Raji (cell line): Measurements from ENCODE around the gene TINAG.

Source experiments
- POLR2A ChIP-seq: IDR thresholded peaks from 2 replicates; pipeline ENCODE4 v1.6.1; 2011; ENCODE audit warnings: low read depth, low read length, control low read depth; ENCODE audit not compliant: insufficient read depth

TINAG gene

DNA sequence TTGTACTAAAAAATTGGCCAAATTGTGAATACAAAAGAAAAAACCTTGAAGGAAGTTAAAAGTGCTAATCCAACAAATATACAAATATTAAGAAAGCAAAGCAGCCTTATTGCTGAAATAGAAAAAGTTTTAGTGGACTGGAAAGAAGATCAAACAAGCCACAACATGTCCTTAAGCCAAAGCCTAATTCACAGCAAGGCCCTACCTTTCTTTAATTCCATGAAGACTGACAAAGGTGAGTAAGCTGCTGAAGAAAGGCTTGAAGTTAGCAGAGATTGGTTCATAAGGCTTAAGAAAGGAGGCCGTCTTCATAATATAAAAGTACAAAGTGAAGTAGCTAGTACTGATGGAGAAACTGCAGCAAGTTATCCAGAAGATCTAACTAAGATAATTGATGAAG lies 53.5 kb downstream of the TINAG start:
- TF ChIP-seq POLR2A = no peak

DNA sequence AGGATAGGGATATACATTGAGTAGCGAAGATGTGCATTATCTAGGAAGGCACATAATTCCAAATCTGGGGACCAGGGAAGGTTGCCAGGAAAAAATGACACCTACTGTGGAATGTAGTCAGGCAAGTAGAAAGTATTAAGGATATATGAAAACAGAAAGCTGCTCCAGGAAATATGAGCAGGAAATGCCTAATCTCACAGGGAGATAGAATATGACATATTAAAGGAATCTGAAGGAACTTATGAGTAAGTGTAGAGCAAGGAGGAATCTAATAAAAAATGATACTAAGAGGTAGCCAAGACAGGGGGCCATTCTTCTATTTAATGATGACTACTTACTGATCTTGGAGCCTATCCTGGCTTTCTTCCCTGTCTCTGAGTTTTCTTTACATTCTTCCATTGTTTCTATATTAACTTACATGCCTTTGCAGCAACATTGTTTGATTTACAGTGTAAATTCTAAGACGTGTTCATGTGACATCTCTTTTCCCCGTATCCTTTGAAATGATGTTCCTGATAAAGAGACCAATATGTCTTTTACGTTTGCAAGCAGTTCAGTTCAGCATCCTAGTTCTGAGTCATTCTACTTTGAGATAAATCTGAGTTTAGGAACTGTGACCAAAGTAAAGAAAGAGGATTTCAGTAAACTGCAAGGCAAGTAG lies 58.6 kb downstream of the TINAG start:
- no peak for TF ChIP-seq POLR2A

DNA sequence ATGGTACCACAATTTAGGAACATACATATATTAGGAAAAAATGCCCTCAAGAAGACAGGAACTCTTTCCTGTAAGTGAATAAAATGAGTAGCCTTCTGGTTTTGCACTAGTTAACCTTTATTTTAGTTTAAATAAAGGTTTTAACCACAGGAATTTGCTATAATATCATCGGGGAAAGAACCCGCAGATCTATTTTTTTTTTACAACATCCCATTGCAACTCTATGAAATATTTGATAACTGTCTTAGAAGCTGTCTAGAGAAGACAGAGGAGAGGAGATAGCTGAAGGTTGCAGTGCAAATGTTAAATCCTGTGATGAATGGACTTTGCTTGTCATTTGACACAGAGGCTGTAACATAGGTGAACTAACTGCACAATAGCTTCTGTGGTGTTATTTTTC lies 69.5 kb downstream of the TINAG start:
- TF ChIP-seq POLR2A = no peak

DNA sequence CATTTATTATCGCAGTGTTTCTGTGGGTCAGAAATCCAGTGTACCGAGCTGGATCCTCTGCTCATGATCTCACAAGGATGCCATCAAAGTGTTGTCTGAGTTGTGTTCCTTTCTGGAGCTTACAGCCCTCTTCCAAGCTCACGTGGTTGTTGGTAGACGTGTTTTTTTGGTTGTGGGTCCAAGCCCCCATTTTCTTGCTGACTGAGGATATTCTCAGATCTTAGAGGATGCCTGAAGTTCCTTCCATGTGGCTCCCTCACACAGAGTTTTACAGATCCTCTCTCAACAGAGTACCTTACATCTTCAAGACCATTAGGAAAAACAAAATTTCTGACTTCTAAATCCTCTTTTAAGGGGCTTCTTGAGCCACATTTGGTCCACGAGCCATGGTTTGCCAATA lies 78.1 kb downstream of the TINAG start:
- no peak for TF ChIP-seq POLR2A

DNA sequence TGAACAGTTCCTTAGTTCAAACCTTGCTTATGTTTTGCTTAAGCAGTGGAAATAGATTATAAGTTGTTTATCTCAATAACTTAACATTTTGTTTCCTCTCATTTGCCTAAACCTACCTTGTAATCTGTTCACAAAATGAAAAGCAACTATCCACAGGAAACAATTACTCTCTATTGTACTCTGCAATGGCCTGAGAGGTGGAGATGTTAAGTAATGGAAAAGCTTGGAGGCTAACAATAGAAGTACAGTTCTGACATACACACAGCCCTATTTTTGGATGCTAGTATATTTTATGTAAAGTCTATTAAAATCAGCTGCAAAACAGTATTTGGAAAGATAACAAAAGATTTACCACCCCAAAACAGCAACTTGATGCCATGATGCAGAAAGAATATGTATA lies 82.1 kb downstream of the TINAG start:
- no peak for TF ChIP-seq POLR2A

DNA sequence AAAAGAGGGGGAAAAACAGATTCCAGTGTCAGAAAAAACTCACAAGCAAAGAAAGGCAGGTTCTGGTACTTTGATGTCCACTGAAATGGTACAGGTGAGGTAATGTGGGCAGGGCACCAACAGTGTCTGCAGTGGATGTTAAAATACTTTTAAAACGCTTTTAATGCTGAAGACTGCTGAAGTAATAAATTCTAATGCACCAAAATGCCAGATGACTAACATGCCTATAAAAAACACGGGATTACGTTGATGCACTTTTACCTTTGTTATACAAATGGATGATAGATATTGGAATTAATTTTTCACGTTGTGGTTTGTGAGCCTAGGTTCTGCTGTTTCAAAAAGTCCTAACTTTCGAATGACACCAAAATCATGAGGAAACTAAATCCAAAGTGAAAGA lies 83.3 kb downstream of the TINAG start:
- no peak for TF ChIP-seq POLR2A

DNA sequence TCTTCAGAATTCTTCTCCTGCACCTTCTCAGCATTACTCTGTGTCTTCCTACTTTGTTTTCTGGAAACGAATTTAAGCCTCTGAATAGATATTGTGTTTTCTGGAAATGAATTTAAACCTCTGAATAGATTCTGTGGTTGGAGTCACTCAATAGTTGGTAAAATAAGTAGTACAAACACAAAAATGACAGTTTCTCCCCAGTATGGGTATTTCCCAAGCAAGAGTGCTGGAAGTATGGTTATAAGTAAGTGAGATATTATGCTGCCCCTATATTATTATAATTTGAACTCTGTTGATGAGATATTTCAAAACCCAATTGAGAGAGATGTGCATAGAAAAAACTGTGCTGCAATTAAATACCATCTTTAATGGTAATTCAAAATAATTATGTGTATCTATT lies 94.9 kb downstream of the TINAG start:
- TF ChIP-seq POLR2A = no peak

DNA sequence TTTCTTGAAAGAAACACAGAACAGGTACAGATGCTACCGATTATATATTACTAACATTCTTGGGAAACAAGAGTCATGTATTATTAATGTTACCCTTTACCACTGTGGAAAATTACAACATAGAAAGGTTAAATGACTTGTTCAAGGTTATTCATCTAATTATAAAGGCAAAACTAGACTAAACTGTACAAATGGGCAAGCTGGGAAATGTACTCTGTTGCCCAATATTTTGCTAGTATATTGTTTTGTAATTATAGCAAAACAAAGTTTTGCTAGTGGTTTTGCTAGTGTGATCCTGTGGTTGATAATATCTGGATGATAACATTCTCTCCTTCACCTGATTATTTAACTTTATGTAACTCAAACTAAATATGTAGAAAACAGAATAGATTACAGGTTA lies 96.5 kb downstream of the TINAG start:
- TF ChIP-seq POLR2A = no peak

DNA sequence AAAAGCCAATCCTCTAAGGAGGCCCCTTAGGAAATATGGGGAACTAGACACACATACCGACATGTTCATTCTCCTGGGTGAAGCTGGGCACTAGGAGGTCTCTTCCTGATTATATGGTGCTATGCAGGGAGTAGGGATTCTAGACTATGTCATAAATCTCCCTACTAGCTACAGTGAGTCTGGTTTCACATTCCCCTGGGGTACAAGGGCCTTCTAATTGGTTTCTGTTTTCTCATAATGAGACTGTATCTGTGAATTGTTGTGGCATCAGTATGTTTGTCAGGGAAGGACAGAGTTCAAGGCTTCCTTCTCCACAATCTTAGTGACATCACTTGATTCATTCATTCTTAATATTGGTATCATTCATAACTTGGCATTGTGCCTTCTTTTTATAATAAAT lies 103.5 kb downstream of the TINAG start:
- TF ChIP-seq POLR2A = no peak

DNA sequence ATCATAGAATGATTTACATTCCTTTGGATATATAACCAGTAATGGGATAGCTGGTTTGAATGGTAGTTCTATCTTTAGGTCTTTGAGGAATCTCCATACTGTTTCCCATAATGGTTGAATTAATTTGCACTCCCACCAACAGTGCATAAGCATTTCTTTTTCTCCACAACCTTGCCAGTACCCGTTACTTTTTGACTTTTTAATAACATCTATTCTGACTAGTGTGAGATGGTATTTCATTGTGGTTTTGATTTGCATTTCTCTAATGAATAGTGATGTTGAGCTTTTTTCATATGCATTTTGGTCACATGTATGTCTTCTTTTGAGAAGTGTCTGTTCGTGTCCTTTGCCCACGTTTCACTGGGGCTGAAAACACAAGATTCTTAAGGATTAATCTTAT lies 107.3 kb downstream of the TINAG start:
- no peak for TF ChIP-seq POLR2A

DNA sequence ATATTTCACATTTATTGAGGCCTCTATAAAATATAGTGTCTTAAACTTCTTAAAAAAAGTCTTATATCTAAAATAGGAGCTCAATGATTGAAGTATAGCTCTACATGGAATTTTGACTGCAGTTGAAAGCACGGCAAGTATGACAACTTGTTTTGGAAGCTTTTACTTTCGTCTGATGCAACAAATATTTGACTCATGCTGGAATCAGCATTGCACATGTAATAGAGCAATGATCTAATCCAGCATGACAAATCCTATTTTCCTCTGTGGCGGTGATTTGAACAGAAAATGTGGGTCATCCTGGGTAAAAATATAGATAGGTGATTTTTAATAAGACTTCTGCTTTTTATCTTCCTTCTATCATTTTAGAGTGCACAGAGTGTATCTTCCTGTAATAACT lies 111.6 kb downstream of the TINAG start:
- no peak for TF ChIP-seq POLR2A

DNA sequence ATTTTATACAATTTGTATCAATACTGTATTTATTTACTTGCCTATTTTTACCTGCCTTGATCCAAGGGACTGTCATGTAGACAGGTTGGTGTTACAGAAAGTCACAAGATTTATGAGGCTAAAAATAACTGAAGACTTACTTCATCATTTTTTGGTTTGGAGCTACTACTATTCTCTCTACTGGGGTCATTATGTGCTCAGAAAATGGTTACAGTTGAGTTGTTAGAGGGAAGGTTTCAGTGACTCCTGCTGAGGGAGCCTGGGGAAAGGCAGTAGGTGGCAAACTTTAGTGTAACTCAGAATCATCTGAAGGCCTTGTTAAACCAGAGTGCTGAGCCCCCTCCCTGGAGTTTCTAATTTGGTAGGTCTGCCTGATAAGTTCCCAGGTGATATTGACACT lies 118.8 kb downstream of the TINAG start:
- TF ChIP-seq POLR2A = no peak

DNA sequence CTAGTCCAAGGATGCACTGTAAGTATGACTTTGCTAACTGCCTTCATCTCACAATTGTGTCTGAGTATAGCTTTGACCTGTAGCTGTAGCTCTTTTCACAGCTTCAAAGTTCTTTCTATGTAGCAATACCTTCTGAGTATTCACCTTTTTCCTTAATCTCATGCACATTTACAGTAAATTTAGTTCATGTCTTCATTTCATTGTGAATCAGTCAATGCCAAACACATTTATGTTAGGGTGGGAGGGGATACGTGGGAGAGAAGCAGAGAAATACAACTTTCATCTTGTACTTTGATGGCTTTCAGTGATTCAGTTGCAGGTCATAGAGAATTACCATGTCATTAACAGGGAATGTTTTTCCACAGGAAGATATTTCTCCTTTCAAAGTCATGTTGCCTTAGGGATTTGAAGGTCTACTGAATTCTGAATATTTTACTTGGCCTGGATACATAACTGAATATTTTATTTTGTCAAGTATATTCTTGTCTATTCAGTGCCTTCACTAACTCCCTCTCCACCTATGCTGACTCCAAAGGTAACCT lies 119.2 kb downstream of the TINAG start:
- no peak for TF ChIP-seq POLR2A

DNA sequence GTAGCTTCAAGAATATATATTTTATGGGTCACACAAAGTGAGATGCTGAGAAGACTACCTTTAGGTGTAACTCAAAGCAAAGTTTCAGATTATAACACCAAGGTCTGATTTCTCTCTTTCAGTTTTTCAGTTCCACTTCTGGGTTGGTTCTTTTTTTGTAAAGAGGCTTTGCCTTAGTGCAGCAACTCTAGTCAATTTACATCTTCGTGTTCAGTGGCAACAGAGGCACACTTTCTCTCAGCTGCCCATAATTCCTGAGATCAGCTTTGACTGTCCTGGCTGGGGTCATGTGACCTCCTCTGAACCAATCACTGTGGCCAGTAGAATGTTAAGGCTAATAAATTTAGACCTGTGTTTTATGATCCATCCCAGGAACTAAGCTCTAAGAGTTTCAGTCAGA lies 120.2 kb downstream of the TINAG start:
- TF ChIP-seq POLR2A = no peak

DNA sequence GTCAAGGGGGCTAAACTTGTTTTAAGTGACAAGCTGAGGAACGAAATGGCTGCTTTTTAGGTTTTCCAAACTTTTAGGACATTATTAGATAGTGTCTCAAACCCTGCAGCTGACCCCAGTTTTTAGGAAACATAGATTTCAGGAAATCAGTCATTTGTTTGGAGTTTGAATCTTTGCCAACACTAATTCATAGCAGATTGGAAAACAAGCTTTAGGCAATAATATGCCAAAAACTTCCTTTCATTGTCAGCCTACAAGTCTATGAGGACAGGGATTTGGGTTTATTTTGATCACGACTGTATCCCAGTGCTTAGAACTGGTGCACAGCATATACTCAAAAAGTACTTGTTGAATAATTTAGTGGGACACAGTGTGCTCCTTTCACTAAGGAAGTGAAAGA lies 123.2 kb downstream of the TINAG start:
- TF ChIP-seq POLR2A = no peak
